CD4-positive, alpha-beta T cell treated with Interleukin-17A for 1 hour (primary cell): ENCODE results near the gene MOAP1.
"Not testable (repeated sequence)": the region's sequence is repeated elsewhere in the genome, so short reads cannot be mapped to it uniquely, and the experiment has no call there.

Experiments
- DNase-seq: peaks from one replicate; pipeline ENCODE4 v3.0.0-alpha.2; 2020

Gene MOAP1, protein sequence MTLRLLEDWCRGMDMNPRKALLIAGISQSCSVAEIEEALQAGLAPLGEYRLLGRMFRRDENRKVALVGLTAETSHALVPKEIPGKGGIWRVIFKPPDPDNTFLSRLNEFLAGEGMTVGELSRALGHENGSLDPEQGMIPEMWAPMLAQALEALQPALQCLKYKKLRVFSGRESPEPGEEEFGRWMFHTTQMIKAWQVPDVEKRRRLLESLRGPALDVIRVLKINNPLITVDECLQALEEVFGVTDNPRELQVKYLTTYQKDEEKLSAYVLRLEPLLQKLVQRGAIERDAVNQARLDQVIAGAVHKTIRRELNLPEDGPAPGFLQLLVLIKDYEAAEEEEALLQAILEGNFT

DNA sequence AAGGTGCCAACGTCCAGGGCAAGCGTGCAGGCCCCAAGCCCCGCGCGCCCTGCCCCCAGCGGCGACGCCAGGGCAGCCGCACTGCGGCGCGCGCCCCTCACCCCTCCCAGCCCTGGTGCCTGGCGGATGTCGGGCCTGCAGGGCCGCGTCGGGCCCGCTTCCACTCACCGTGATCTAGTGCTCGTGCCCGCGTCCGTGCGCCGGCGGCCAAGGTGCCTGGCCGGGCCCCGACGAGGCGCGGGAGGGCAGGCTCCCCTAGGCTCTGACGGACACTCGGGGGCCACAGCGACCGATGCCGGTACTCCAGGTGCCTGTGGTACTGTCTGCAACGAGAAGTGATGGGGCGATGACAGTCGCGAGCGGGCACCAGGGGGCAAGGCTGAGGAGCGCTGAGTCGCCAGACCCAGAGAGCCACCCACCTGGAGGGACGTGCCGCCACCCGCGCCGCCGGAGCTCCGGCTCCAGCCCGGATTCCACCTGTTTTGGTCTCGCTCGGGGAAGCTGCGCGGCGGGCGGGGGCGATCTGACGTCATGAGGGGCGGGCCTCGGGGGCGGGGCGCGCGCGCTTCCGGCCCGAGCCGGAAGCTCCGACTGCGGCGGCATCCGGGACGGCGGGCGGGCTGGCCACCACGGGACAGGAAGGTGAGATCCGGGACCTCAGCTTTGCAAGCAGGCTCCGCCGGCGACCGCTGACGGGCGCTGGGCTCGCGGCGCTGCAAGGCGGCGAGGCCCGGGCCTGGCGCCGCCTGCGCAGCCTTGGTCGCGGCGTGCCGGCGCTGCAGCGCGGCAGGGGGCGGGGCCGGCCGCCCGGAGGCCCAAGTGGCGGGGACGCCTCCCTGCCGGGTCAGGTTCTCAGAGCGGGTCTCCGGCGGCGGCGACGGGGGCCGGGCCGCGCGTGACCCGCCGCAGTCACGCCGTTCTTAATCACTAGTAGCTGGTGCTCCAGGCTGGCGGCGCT, at the start of gene MOAP1, which contains the start of gene LYSET:
Gene MOAP1 (minus strand): TSS at position 507 of the 958 bp plus-strand sequence. CDS start 655 bp downstream, outside the sequence.
Gene LYSET (plus strand): TSS at position 927 of the 958 bp plus-strand sequence. CDS start 89 bp downstream, outside the sequence.
- DNase-seq = peak; percentile 94

DNA sequence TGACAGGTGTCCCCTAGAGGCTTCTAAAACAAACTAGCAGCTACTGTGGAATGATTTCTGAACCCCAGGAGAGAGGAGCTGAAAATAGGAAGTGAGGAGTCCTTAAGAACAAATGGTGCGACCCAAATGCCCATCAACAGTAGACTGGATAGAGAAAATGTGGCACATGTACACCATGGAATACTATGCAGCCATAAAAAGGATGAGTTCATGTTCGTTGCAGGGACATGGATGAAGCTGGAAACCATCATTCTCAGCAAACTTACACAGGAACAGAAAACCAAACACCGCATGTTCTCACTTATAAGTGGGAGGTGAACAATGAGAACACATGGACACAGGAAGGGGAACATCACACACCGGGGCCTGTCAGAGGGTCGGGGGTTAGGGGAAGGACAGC, 48.4 kb upstream of the MOAP1 start:
- DNase-seq = not testable (repeated sequence)

DNA sequence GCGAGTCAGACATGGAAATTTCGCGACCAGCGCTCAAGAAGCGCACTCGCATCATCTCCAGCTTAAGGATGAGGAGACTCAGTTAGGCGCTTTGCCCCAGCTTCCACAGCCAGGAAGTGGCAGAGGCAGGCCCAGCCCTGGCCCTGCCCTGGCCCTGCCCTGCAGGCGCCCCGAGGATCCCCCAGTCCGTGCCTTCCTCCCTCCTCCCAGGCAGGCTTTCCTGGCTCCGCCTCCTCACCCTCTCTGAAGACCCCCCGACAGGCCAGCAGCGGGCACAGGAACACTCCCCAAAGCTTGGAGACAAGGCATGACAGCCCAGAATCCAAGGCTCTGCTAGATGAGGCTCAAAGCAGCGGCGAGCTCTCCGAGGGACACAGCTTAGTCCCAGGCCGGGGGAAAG, 47.5 kb upstream of the MOAP1 start:
- DNase-seq = no peak

DNA sequence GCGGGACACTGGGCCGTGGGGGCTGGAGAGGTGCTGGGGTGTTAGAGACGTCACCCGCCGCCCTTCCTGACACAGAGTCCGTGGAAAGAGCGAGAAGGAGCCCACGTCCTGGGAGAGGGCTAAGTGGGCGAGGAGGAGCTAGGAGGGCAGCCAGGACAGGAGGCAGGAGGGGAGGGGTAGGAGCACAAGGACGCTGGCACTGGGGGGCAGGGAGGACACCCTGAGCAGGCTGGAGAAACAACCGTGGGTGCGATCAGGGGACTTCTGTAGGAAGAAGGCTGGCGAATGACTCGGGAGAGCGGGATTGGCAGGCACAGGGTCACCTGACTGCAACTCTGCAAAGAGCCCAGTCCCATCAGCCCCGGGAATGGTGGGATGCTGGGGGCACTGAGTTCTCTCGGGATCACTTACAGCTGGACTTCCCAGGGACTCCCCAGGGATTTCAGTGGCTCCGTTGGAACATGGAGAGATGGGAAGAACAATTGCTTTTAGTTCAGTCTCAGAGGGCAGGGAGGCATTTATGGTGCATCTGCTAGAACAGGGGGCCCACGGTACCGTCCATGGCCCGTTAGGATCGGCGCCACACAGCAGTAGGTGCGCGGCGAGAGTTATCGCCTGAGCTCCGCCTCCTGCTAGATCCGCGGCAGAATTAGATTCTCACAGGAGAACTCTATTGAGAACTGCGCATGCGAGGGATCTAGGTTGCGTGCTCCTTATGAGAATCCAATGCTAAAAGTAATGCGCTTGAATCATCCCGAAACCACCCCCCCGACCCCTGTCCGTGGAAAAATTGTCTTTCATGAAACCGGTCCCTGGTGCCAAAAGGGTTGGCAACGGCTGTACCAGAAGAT, 46.7 kb upstream of the MOAP1 start:
- DNase-seq = no peak

DNA sequence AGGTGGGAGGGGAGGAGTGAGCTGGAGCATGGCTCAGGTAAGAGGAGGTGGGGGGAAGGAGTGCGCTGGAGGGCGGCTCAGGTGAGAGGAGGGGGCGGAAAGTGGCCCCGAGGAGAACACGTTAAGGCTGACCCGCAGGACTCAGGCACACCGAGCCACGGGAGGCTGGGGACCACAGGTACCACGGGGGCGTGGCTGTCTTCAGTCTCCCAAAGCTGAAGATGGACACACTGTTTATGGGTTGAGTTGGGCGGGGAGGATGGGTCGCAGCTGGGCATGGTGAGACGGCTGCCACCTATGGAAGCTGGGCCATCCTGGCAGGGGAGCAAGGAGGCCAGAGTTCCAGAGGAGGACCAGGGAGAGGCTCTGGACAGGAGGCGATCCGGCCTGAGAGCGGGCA, 45.8 kb upstream of the MOAP1 start:
- DNase-seq = no peak

DNA sequence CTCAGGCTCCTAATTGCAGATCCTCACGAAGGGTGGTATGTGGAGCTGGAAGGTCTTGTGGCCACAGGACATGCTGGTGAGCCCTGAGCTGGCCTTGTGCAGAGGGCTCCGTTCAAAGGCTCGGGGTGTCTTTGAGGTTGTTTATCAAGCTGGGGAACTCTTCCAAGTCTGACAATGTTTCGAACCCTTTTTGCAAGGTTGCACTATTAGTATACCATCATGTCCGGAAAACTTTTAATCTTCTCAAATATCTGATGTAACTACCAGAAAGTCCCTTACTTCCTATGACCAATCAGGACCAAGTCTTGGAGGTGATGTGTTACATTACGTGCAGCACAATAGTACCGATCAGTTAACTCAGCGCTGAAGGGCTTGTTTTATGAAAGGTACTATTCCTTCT, 43.9 kb upstream of the MOAP1 start:
- no peak for DNase-seq

DNA sequence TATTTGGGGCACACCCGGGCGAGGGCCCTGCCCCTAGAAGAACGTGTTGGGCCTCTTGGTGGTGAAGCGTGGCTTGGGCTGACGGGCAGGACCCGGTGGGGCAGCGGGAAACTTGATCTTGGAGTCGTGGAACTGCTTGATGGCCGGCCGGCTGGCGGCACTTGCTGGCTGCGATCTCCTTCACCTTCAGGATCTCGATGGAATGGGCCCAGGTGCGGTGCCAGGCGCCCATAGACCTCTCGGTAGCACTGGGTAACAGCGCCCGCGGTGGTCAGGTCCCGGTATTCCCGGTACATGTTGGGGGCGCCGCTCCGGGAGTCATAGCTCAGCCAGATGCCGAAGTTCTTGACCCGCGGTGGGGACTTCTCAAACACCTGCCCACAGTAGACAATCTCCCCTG, 38.9 kb upstream of the MOAP1 start:
- DNase-seq = no peak

DNA sequence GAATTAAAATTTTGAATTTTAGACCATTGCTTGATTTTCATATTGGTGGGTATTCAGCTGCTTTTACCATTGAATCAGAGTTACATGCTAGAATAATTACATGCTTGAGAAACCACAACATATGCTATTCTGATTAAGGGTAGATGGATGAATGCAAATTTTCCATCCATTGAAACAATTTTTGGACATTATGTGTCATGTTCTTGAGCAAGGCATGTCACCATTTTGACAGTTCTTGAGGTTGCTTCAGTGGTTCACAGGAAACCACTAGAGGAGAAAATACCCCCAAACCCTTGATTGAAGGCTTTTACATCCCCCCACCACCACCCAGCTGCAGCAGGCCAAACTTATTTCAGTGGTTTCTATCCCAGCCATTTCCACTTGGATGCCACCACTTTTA, 35.8 kb upstream of the MOAP1 start:
- no peak for DNase-seq

DNA sequence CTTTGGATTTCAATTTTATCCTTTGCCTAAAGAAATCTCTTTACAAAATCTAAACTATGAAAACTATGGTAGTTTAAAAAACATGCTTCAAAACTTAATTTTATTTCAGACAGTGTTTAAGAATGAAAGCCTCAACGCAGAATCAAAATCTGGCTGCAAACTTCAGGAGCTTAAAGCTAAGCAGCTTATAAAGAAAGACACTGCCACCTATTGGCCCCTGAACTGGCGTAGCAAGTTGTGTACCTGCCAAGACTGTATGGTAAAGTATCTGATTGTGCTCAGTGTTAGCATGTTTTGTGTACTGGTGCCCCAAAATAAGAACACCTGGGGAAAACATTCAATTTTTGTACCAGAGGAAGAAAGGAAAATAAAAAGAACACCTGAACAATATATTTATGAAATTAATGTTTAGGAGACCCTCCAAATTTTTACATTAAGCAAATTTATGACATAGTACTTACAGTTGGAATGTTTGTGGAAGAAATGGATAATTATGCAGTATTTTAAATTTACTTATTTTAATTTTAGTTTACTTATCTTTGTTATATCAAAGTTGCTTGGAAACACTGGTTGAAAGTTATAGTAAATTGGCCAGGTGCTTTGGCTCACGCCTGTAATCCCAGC, 34.5 kb upstream of the MOAP1 start:
- DNase-seq = peak; percentile 73

DNA sequence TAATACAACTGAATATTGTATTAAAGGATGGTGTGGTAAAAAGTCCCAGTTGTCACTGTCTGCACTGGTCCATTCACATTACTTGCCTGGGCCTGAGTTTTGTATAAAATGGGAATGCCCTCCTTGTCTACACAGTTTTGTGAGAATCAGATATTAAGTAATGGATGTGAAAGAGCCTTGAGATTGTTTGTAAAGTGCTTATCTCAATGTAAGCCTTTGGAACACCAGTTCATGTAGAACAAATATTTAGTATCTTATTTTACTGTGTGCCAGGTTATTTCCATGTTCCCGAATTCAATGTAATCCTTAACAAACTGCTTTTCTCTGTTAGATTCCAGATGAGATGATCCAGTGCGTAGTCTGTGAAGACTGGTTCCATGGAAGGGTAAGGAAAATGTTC, 29.9 kb upstream of the MOAP1 start:
- DNase-seq = no peak

DNA sequence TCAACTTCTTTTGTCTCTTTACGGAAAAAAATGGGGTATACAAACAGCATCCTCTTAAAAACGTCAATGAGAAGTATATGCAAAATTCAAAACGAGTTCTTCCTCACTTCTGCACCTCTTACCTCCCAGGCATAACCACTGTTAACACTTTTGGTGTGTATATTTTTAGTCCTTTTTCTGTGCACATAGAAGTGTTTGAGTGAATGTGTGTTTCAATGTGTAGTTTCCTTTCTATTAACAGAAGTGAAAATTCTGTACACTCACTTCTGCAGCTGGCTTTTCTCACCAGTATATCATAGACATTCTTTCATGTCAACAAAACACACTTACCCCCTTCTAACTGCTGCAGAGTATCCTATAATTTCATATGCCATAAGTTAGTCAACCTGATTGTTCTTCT, 27.7 kb upstream of the MOAP1 start:
- DNase-seq = no peak

DNA sequence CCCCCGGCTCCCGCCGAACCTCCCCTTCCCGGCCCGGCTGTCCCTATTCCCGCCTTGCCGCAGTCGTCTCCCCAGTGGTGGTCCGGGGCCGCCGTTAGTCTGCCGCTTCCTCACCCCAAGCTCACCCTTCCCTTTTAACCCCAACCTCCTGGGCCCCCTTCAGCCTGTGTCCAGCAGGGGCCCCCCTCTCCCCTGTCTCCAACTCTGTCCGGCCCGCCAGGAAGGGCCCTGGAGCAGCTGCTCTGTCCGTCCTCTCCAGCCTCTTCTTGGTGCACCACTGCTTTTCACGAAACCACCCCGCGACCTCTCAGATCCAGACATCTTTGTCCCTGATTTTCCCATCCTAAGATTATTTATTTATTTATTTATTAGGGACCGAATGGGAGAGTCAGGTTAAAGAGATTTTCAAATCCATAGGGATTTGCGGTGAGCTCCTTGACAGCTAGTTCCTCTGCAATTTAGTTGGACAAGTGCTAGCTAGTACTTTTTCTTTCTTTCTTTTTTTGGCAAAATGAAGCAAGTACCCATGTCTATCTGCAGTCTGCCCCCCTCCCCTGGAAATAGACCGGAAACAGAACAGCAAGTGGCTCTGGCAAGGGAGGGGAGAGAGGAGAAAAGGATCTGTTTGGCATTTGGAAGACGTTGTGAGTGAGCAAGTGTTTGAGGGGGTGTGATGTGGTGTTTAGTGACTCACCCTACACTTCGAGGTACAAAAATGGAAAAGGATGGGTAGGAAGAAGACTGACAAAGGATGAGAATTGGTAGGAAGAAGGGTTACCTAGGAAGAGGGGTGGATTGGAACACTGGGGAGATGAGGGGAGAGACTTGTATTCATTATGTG, 23.0 kb upstream of the MOAP1 start:
- peak; percentile 21 for DNase-seq

DNA sequence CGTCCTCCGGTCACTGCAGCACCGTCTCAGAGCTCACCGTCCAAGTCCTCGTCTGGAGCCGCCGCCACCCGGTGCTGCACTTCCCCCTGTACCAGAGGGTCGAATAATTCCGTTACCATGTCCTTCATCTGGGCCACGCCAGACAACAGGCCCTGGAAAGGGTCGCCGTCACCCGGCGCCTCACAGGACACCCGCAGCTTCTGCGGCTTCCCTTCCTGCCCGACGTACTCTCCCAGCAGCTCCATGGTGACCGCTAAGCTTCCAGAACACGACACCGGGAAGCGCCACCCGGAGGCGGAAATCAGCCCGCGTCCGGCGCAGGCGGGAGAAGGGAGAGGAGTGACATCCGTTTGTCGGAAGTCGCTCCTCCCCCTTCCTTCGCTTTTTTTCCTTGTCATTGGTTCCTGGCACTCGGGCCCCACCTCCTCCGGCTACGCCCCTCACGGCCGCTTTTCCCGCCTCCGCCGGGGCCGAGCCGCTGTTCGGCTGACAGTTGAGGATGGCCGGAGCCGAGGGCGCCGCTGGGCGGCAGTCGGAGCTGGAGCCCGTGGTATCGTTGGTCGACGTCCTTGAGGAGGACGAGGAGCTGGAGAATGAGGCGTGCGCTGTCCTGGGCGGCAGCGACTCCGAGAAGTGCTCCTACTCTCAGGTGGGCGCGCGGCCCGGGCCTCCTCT, 22.2 kb upstream of the MOAP1 start, which contains the start of the genes GON7 and UBR7:
Gene GON7 (minus strand): TSS at position 273 of the 675 bp plus-strand sequence. CDS start 28 bp downstream, at position 245.
Gene UBR7 (plus strand): TSS at position 464 of the 675 bp plus-strand sequence. CDS start 36 bp downstream, at position 500.
- DNase-seq = peak; percentile 90

DNA sequence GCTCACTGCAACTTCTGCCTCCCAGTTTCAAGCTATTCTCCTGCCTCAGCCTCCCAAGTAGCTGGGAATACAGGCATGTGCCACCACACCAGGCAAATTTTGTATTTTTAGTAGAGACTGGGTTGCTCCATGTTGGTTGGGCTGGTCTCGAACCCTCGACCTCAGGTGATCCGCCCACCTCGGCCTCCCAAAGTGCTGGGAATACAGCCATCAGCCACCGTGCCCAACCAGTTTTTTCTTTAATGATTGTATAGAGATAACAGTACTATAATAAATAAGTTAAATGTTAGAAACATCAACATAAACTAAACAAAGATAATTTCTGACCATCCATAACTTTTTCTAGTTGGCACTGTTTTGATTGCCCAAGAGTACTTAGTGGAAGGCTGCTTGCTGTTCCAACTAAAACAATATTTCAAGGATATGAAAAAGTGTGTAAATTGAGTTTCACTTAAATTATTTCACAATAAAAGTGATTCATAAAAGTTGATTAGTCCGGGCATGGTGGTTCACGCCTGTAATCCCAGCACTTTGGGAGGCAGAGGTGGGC, 16.5 kb upstream of the MOAP1 start:
- DNase-seq = no peak

DNA sequence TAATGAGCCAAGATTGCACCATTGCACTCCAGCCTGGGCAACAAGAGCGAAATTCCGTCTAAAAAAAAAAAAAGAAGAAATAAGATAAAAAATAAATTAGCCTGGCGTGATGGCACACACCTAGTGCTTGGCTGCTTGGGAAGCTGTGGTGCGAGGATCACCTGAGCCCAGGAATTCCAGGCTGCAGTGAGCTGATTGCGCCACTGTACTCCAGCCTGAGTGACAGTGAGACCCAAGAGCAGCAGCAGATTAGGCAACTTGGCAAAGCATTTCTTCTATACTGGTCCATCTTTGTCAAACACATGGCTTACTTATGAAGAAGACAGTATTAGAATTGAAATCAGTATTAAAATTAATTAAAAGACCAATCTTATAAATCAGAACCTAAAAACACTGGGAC, 15.9 kb upstream of the MOAP1 start:
- no peak for DNase-seq

DNA sequence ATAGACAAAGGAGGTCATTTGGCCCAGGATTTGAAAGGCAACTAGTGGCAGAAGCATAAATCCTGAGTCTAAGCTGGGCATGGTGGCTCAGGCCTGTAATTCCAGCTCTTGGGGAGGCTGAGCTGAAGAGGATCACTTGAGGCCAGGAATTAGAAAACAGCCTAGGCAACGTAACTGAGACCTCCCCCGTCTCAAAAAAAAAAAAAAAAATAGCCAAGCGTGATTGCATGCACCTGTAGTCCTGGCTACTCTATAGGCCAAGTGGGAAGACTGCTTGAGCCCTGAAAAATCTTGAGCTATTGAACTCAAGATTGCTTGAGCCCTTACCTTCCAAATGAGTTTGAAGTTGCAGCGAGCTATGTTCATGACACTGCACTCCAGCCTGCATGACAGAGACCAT, 14.3 kb upstream of the MOAP1 start:
- no peak for DNase-seq

DNA sequence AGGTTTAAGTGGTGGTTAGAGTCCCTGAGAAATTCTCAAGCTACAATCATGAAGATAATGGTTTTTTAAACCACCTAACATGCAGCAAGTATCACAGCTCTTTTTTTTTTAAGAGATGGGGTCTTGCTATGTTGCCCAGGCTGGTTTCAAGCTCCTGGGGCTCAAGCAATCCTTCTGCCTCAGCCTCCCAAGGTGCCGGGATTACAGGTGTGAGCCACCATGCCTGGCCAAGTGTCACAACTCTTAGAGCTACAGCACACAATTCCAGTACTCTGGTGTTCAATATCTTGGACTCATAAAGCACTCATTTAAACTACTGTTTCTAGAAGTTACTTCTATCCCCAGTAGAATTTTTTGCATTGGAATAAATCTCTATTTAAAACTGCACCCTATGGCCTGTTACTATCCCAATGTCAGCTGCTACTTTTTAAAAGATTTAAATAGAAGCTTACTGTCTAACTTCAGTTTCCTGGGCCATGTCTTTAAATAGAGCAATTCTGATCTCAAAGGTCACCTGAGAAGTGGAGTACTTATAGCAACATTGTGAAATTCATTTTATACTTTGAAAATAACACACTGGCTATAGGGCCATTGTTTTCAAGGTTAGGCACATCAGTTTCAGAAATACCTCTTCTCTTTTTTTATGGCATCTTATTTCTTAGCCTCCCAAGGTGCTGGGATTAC, 10.8 kb upstream of the MOAP1 start:
- no peak for DNase-seq

DNA sequence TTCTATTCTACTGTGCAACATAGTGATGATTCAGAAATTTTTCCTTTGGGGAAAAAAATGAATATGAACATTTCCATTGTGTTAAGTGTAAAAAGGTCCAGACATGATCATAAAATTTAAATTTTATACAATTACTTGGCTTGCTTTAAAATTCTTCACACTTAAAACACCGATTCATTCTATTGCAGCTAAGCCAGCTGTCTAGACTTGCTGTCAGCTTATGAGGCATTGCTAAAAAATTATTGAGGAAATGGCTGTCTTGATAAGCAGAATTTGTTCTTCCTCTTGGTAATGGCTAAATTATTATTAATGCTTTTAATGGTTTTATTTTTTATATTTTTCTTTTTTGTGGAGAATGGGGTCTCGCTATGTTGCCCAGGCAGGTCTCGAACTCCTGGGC, 2.3 kb upstream of the MOAP1 start:
- no peak for DNase-seq

DNA sequence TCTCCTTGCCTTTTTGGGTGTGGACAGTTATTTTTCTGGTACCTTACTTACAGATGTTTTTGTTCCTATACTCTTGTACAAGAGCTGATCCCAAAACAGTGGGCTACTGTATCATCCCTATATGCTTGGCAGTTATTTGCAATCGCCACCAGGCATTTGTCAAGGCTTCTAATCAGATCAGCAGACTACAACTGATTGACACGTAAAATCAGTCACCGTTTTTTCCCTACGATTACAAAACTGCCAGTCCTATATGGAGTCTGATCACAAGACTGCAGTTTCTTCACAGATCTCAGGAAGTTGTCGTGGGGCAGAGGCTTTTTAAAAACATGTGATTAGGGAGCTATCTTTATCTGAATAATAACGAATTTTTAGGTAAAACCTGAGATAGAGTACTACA, 1.8 kb upstream of the MOAP1 start:
- DNase-seq = no peak

DNA sequence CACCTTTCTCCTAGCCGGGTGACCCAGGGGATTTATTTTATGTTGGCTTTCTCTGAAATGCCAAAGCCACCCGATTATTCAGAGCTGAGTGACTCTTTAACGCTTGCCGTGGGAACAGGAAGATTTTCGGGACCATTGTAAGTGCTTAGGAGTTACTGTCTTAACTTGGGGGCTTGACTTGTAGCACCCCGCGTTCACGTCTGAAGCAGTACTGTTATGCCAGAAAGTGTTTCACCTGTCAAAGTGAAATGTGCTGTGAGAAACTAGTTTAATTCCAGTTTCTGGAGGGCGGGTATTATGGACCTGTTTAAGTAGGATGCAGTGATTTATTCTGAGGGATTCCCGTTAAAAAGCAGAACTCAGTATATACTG, 638 bp upstream of the MOAP1 start:
- no peak for DNase-seq
